Keratinocyte (primary cell): ENCODE results near the gene TPGS1. TPM values are rescaled to one million over a fixed set of nuclear protein-coding genes. Genes with fewer than 3 reads are reported as not detected.

ENCODE experiments used
- DNase-seq: peaks from one replicate; pipeline ENCODE4 v3.0.0-alpha.2; 2011; ENCODE audit warnings: low read depth, missing footprints, low spot score
- FAIRE-seq: peaks from 2 replicates; lab custom pipeline; 2011; peaks lifted over from hg19 to GRCh38; lab: Jason Lieb, UNC
- H2AFZ ChIP-seq: 2 replicates; pipeline ENCODE4 v1.6.0; 2012; ENCODE audit warnings: low read length, control low read depth, inconsistent platforms; ENCODE audit not compliant: control insufficient read depth
- H3K27ac ChIP-seq: 2 replicates; pipeline ENCODE4 v1.5.1; 2011; ENCODE audit warnings: low read length; ENCODE audit not compliant: control insufficient read depth, insufficient read depth
- H3K27me3 ChIP-seq: 3 replicates; pipeline ENCODE4 v1.6.0; 2011; ENCODE audit warnings: low read length; ENCODE audit not compliant: control insufficient read depth, insufficient read depth; ENCODE audit errors: extremely low read depth
- H3K36me3 ChIP-seq, 2 experiments: 2 replicates in 1 of 2; 3 replicates in 1 of 2; pipeline ENCODE4 v1.5.1; 2011; ENCODE audit warnings: low read length in 2 of 2, mild to moderate bottlenecking in 1 of 2; ENCODE audit not compliant: control insufficient read depth in 2 of 2, insufficient read depth in 2 of 2; ENCODE audit errors: extremely low read depth in 1 of 2
- H3K4me1 ChIP-seq: 3 replicates; pipeline ENCODE4 v1.5.1; 2011; ENCODE audit warnings: low read length; ENCODE audit not compliant: control insufficient read depth, insufficient read depth; ENCODE audit errors: extremely low read depth
- H3K4me2 ChIP-seq: 3 replicates; pipeline ENCODE4 v1.6.0; 2011; ENCODE audit warnings: low read depth, low read length; ENCODE audit not compliant: control insufficient read depth, insufficient read depth; ENCODE audit errors: extremely low read depth
- H3K4me3 ChIP-seq, 3 experiments: fragments of 200-600 bp in 1 of 3; sonication (generic) in 1 of 3; 2 replicates in 2 of 3; 3 replicates in 1 of 3; pipeline ENCODE4 v1.5.1; 2011 to 2016; ENCODE audit warnings: low read length in 3 of 3, mild to moderate bottlenecking in 3 of 3, control low read depth in 2 of 3, inconsistent platforms in 1 of 3, low read depth in 1 of 3, mixed read lengths in 1 of 3, mixed run types in 1 of 3, moderate library complexity in 1 of 3; ENCODE audit not compliant: control insufficient read depth in 2 of 3, insufficient read depth in 2 of 3; ENCODE audit errors: extremely low read depth in 1 of 3
- H3K79me2 ChIP-seq: 2 replicates; pipeline ENCODE4 v1.6.0; 2012; ENCODE audit warnings: low read length; ENCODE audit not compliant: control insufficient read depth, insufficient read depth
- H3K9ac ChIP-seq: 3 replicates; pipeline ENCODE4 v1.6.0; 2011; ENCODE audit warnings: low read length; ENCODE audit not compliant: control insufficient read depth, insufficient read depth; ENCODE audit errors: extremely low read depth
- H3K9me1 ChIP-seq: 3 replicates; pipeline ENCODE4 v1.6.0; 2011; ENCODE audit warnings: low read length; ENCODE audit not compliant: control insufficient read depth, insufficient read depth; ENCODE audit errors: extremely low read depth
- H3K9me3 ChIP-seq: 2 replicates; pipeline ENCODE4 v1.5.1; 2012; ENCODE audit warnings: low read depth, low read length; ENCODE audit not compliant: control insufficient read depth
- H4K20me1 ChIP-seq: 3 replicates; pipeline ENCODE4 v1.6.0; 2011; ENCODE audit warnings: low read length; ENCODE audit not compliant: control insufficient read depth, insufficient read depth; ENCODE audit errors: extremely low read depth
- EZH2 ChIP-seq: IDR thresholded peaks from one replicate; pipeline ENCODE4 v1.6.1; 2012; ENCODE audit warnings: inconsistent platforms, mild to moderate bottlenecking, low read length, moderate library complexity
- dilution Hi-C: fragments of 300-500 bp; cut with MboI; formaldehyde crosslinking; loops from one replicate; pipeline ENCODE4 v1.7.0; 2020; ENCODE audit warnings: low sequenced_read_pairs; ENCODE audit not compliant: extremely low pct_ligation_motif_present
- polyA plus RNA-seq, 5 experiments: library from polyadenylated mRNA; depleted of rRNA in 3 of 5; stranded (reverse) in 3 of 5; stranded (forward) in 1 of 5; unstranded in 1 of 5; fragments of >200 nt; gene quantifications; 1 replicate in 1 of 5; 2 replicates in 3 of 5; 3 replicates in 1 of 5; pipeline versions ENCODE4 v1.2.1 to v1.2.3, GENCODE V29; 2011 to 2012; ENCODE audit warnings: missing spikeins in 2 of 5, low read depth in 1 of 5, low replicate concordance in 1 of 5
- TF ChIP-seq, protein P1 (sequence below), 3 experiments: IDR thresholded peaks in 1 of 3; conservative IDR thresholded peaks in 1 of 3; optimal IDR thresholded peaks in 1 of 3; 2 replicates in 2 of 3; 3 replicates in 1 of 3; pipeline versions ENCODE3 to v1.5.1; 2011; ENCODE audit warnings: low read length in 3 of 3, mild to moderate bottlenecking in 3 of 3, moderate library complexity in 2 of 3, control low read depth in 1 of 3, inconsistent platforms in 1 of 3; ENCODE audit not compliant: insufficient read depth in 2 of 3; ENCODE audit errors: extremely low read depth in 1 of 3

Gene TPGS1
- polyA plus RNA-seq, 1 donor (not counting 4 experiments of a cell fraction or from before 2014, with no cell fraction given): 1.4 TPM

- no peak overlapping the region for H2AFZ ChIP-seq
- H4K20me1 ChIP-seq: no peaks in the 10 kb centered on the region
- no peak overlapping the region for H3K27ac ChIP-seq
- no peak for DNase-seq
- H3K9me1 ChIP-seq: no peaks in the 10 kb centered on the region
- H3K4me2 ChIP-seq: no peak overlapping the region
- no peaks in the 10 kb centered on the region for H3K9me3 ChIP-seq
- H3K27me3 ChIP-seq: peaks cover 3% of the 10 kb centered on the region
- H3K79me2 ChIP-seq: no peaks in the 10 kb centered on the region
- no peaks in the 10 kb centered on the region for H3K4me1 ChIP-seq
- no peak overlapping the region for H3K9ac ChIP-seq
- FAIRE-seq: no peak
- dilution Hi-C loops: no loop called here
- TF ChIP-seq, protein P1, sequence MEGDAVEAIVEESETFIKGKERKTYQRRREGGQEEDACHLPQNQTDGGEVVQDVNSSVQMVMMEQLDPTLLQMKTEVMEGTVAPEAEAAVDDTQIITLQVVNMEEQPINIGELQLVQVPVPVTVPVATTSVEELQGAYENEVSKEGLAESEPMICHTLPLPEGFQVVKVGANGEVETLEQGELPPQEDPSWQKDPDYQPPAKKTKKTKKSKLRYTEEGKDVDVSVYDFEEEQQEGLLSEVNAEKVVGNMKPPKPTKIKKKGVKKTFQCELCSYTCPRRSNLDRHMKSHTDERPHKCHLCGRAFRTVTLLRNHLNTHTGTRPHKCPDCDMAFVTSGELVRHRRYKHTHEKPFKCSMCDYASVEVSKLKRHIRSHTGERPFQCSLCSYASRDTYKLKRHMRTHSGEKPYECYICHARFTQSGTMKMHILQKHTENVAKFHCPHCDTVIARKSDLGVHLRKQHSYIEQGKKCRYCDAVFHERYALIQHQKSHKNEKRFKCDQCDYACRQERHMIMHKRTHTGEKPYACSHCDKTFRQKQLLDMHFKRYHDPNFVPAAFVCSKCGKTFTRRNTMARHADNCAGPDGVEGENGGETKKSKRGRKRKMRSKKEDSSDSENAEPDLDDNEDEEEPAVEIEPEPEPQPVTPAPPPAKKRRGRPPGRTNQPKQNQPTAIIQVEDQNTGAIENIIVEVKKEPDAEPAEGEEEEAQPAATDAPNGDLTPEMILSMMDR (optimal IDR thresholded peaks at IDR 0.05 in 1 of 3, IDR thresholded peaks at IDR 0.05 in 1 of 3, conservative IDR thresholded peaks at IDR 0.05 in 1 of 3; ENCODE audit: extremely low read depth in 1 of 3, insufficient read depth in 2 of 3, low read length in 3 of 3): no peak
- TF ChIP-seq EZH2: no peak
- no peaks in the 10 kb centered on the region for H3K36me3 ChIP-seq
- no peak overlapping the region for H3K4me3 ChIP-seq
Observed at GRCh38 chr19:555474-555808, 48.1 kb downstream of the TPGS1 start.

DNA sequence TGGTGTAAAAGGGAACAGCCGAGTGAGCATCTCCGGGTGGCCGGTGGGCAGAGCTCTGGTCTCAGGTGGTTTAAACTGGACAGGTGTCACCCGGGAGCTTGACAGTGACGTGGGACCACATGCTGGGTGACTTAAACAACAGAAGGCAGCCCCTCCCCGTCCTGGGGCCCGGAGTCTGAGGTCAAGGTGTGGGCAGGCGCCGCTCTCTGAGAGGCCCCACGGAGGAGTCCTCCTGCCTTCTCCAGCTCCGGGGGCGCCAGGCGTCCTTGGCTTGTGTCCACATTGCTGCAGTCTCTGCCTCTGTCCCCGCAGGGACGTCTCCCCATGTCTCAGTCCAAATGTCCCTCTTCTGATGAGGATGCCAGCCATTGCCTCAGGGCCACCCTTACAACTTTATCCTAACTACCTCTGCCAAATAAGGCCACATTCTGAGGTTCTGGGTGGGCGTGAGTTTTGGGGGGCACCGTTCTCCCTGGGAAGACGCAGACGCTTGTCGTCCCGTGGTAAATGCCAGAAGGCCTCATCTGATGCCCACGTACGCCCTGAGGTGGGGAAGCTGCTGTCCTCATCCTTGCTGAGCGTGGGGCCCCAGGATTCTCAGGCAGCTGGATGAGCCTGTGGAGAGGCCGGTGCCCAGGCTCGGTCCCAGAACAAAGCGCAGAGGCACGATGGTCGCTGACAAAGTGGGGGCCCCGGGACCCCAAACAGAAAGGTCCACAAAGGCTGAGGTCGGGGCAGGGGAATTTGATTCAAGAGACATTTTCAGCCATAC lies 49.5 kb downstream of the TPGS1 start:
- Histone ChIP-seq H3K4me2 (no peak overlapping the region), H3K36me3 (no peaks in the 10 kb centered on the region), H3K9ac (no peak overlapping the region), H3K4me1 (no peaks in the 10 kb centered on the region), H3K9me3 (no peaks in the 10 kb centered on the region), H3K79me2 (no peaks in the 10 kb centered on the region), H4K20me1 (no peaks in the 10 kb centered on the region), H2AFZ (no peak overlapping the region), H3K27ac (no peak overlapping the region), H3K27me3 (peaks cover 3% of the 10 kb centered on the region), H3K9me1 (no peaks in the 10 kb centered on the region), H3K4me3 (no peak overlapping the region)
- dilution Hi-C loops: no loop called here
- no peak for TF ChIP-seq EZH2
- TF ChIP-seq, protein P1 (optimal IDR thresholded peaks at IDR 0.05 in 1 of 3, IDR thresholded peaks at IDR 0.05 in 1 of 3, conservative IDR thresholded peaks at IDR 0.05 in 1 of 3; ENCODE audit: extremely low read depth in 1 of 3, insufficient read depth in 2 of 3, low read length in 3 of 3): no peak
- no peak for FAIRE-seq
- DNase-seq: no peak
